GM21619 (cell line): ENCODE results near the gene KIDINS220.

Experiments
- ATAC-seq: cut with Tn5 transposase; IDR thresholded peaks from one replicate; pipeline ENCODE4 v1.9.1; 2021; ENCODE audit not compliant: unreplicated experiment

KIDINS220 gene

DNA sequence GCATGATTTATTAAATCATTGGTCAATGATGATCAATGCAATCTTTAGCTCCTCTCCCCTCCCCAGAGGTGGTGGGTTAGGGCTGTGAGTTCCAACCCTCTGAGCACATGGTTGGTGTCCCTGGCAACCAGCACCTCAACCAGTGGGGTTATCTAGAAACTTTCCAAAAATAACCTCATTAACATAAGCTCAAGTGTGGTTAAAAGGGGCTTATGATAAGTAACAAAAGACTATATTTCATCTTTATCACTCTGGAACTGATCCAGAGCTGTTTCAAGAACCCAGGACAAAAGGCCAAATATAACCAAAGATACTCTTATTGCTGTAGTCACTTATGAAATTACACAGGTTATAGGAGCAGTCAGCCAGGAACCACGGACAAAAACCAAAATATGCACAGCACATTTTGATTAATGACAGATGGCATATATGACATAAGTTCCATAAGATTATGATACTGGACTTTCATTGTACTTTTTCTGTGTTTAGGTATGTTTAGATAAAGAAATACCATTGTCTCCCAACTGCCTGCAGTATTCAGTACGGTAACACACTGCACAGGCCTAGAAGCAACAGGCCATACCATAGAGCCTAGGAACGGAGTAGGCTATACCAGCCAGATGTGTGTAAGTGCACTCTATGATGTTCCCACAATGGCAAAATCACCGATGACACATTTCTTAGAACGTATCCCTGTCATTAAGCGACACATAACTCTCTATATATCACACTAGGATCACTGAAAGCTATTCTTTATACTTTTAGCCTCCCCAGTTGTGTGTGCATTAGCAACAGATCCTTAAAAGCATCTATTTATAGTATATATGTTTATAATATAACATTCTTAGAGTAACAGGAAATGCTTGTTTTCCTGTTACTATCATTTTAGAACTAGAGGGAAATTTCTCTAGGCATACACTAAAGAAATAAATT lies 31.9 kb downstream of the KIDINS220 start:
- ATAC-seq, result no peak

DNA sequence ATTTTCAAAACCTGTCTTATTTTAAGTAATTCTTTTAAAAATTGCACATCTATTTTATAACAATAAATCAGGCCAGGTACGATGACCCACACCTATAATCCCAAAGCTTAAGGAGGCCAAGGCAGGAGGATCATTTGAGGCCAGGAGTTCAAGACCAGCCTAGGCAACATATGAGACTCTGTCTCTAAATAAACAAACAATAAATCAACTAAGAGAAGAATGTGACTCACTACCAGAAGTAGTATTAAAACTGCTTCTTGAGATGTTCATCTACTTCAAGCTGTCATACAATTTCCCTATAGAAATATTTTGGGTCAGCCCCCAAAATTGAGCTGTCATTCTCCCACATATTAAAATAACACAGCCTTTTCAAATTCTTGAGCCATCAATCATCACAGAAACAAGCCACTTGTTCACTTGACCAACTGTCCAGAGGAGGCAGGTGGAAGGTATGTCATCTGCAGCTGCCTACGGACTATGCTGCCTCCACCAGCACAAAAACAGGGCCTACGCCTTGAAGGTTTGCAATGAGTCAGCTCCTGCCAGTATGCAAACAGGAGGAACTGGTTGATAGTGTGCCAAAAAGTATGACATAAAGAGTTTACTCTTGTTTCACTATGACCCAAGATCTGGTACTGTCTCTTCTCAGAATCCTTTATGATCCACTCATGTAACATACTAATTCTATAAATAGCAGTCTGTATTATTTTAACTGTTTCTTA lies 33.6 kb downstream of the KIDINS220 start:
- ATAC-seq, result peak; percentile 99

DNA sequence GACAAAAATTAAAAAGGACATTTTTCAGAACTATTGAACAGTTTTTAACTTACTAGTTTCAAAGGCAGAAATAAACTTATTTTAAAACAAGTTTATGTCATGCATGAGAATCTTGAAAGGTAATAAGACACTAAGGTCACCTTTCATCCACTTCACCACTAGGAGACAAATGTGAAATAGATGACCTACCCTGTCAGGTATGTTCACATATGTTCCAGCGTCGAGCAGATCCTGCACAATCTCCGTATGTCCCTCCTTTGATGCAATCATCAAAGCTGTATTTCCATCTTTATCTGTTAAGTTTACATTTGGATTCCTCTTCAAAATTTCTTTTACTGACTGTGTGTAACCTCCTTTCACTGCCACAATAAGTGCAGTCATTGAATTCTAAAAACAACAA lies 34.7 kb downstream of the KIDINS220 start:
- ATAC-seq, result no peak

DNA sequence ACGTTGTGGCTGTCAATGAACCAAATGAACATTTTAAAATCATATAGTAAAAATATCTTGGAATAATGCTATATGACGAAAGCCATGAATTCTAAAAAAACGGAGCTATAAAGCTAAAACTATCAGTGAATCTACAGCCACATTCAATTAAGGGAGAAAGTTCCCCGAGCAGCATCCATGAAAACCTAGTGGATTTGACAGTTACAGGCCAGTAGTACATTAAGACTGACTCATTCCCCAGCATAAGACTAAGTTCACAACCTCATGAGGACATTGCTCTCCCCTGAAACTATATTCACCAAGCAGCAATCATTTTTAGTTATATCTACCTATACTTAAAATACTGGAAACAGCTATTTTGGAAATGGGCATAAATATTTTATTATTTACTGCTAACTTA lies 36.6 kb downstream of the KIDINS220 start:
- no peak for ATAC-seq

DNA sequence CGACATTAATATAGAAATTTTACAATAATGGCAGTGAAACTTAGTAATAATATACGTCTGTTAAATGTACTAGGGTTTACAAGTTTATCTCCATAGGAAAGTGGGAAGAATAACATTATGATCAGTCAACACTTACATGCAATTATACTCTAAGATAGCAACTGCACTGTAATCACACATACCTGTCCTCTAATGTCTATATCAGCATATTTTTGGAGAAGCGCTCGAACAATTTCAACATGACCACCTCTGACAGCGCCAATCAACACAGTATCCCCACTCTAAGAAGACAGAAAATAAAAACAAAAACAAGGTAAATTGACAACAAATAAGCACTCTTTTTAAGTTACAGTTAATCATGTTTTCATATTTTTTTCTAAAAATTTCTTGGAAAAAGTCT lies 37.2 kb downstream of the KIDINS220 start:
- ATAC-seq, result no peak

DNA sequence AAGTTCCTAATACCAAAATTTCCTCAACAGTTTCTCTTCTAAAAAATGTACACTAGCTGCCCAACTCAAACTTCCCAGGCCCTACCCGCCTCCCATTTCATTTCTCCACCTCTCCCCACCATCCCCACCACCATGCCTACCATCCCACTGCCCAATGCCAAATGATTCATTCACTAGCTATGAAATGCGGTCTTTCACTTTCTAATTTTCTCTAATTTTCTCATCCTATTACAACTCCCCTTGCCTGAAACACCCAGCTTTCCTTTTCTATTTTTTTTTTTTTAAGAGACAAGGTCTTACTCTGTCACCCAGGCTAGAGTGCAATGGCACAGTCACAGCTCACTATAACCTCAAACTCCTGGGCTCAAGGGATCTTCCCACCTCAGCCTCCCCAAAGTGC lies 38.4 kb downstream of the KIDINS220 start:
- no peak for ATAC-seq

DNA sequence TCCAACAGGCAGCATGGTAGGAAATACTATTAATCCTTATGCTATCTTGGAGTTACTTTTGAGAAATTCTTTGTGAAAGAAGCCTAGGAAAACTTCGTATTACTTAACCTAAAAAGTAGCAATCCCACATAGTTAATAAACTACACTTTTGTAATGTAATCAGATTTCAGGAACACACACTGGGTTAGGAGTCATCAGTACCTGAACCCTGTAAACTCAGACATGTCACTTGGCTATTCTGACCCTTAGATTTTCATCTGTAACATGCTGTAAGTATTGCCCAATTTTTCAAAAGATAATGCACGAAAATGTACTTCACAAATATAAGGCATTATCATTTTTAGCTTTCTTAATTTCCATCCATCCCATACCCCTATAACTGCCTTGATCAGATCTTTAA lies 39.0 kb downstream of the KIDINS220 start:
- ATAC-seq, result no peak

DNA sequence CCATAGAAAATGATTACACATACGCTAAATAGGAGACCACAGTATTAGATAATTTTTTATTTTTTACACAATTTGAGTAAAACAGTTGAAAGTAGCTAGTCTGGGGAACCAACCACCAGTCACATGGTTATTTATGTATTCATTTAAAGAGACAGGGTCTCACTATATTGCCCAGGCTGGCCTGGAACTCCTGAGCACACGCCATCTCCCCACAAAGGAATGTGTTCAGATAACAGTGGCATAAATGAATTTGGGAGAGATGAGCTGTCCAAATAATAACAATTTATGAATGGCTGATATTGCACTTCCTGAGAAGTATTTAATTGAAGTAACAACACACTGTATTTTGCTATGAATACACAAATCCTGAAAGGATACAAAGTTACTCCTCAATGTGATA lies 39.7 kb downstream of the KIDINS220 start:
- no peak for ATAC-seq

DNA sequence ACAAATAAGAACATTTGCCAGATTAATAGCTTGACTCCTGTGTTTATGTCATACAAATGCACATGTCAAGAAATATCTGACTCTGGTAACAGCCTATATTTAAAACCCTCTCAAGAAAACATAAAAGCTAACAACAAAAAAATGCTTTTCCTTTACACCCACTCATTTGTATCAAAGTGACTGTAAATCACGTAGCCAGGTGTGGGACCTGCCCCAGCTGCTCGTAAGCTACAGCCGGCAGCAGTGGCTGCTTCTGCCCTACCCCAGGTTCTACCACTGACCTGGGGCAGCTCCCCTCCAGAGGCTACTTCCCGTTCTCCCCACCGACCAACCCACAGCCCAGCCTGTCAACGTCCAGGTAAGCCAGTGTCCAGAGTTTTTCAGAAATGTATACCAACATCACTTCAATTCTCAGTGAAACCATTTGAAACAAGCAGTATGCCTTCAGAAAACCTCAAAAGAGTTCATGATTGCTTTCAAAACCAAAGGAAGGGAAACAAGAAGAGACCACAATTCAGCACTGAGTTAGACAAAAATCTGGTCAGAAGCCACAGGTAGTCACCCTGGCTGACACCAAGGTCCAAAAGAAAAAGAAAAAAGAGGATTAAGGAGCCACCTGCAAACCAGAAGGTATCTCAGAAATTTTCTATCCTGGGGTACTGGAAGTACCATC lies 40.4 kb downstream of the KIDINS220 start:
- ATAC-seq, result no peak

DNA sequence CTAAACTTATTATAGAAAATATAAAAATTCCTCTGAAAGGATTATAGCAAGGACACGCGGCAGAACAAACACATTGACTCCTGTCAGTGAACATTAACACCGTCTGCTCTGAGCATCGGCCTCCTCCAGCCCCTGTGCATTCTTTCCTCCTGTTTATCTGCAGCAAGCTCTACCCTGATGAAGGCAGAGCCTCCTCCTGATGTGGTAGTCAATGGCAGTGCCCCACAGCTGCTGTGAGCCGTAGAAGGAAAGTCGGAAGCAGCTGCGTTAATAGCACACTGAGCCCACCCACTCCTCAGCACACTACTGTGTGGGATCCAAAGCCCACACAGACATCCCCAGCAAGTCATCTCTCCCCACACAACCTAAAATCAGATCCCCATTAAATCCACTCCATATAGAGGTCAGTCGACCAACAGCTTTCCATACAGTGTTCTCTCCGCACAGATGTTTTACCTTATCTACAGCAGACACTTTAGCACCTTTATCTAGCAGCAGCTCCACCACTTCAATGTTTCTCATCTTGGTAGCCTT lies 41.0 kb downstream of the KIDINS220 start:
- ATAC-seq, result no peak

DNA sequence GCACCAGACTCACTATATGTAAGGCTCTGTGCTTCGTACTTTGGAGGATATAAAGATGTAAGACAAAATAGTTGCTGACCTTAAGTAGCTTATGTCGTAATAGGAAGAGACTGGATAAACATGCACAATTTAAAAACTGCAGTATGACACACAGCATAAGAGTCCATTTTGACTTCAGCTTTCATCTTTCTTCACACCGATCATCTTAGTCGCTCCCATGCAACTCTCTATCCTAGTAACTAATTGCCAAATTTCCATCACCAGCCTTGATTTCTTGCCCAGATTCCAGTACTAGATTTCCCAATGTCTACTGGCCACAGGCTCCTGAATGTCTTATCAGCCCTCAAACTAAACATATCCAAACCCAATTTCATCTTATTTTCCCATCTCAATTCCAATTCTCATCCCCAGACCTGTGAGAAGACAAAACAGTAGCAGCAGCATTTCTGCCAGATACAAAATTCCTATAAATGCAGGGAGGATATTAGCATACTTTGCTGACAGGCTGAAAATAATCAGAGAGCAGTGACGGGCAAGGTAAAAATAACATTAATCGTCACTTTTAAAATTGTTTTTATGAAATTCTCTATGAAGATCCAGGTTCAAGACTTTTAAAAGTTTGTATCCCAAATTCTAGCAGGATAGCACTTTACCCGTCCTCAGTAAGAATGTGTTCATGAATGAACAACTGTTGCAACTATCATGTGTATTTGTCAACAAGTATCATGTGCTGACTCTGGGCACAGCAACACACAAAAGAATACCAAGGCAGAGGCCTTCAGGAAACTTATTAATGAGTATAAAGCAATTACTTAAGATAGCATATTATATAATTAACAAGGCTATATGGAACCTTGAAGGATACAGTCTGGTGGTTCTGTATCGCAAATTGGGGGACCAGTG lies 42.2 kb downstream of the KIDINS220 start:
- ATAC-seq, result no peak

DNA sequence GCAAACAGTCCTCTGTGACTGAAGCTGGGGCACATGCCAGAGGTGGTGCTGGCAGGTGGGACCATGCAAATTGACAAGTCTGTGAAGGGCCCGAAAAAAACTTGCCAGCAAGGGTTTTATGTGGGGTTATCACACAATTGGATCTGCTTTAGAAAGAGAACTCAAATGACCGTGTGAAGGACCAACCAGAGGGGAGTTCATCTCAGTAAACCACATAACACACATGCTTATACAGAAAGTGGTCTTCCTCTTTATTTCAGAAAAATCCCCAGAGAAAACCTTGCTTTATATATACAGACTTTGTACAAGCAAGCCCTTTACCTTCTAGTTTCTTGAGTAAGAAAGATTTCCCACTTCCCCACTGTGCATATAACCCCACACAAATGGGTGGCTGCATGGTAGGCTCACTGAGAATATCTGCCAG lies 46.7 kb downstream of the KIDINS220 start:
- ATAC-seq, result no peak

DNA sequence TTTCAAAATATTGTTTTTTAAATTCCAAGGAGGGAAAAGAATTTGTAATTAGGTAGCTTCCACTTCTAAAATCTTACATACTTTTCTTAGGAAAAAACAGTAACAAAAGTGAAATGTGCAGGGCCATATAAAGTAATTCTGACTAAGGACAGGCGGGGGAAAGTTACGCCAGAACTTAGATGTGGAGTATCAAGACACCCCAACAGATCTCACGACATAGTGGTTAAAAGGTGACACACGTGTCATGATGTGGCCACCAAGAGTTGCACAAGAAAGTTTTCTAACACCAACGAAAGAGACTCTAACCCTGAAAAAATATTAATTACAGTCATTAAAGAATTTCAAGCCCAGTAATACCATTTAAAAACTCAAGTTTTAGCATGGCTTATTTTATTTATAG lies 51.0 kb downstream of the KIDINS220 start:
- no peak for ATAC-seq

DNA sequence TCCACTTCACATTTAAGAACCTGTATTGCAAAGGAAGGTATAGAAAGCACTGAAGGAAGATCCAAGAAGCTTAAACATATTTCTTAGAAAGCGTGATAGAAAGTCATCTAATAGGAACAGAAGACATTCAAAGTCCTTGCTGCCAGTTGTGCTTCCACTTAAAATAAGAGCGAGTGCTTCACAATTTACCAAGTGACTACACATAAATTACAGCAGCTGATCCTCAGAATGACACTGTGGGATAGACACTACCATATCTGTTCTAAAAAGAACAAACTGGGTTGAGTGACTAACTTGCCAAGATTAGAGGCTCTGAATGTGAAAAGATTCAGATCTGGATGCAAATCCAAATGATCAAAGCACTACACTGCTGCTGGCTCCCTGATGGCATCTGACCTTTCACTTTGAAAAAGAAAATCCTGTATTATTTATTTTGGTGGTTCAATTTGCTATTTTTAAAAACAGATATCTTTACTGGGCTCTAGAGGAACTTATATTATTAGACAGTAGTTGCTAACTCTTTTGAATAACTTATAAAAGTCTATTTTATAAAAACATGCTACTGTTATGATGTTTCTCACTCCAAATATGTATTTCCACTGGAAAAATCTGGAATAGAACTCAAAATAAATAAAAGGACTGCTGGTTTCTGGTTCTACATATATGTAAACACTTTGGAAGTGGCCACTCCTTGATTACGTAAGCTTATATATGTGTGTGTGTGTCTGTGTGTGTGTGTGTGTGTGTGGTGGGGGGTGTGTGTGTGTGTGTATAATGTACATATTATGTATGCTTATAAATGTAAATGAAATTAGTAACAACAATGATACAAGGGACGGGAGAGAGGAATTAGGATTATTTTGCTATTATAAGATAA lies 57.4 kb downstream of the KIDINS220 start:
- ATAC-seq, result no peak

DNA sequence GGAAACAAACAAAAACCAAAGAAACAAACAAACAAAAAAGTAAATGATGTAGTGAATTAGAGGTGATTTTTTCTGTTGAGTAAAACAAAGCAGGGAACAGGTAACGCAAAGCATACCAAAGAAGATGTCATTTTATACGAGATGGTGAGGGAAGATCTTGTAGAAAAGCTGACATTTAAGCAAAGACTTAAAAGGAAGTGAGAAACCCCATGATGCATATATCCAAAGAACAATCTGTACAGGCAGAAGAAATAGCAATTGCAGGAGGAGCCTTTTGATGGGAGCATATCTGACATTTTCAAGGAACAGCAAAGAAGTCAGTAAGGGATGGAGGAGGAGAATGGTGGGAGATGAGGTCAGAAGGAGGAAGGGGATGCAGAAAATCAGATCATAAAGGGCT lies 63.0 kb downstream of the KIDINS220 start:
- ATAC-seq, result no peak

DNA sequence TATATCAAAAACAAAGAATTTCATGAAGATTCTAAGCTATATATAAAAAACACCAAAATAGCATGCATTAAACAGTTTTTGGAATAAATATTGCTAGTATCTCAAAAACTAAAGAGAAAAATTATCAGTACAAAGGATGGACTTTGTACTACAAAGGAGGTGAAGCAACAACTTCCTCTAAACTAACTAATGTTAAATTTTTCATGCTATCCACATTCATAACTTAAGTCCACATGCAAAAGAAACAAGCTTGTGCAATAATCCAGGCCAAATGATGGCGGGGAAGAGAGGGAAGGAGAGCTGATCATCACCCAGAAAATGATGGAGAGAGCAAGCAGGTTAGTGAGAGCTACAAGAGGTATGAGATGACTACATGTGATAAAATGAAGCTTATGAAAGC lies 70.1 kb downstream of the KIDINS220 start:
- ATAC-seq, result no peak

DNA sequence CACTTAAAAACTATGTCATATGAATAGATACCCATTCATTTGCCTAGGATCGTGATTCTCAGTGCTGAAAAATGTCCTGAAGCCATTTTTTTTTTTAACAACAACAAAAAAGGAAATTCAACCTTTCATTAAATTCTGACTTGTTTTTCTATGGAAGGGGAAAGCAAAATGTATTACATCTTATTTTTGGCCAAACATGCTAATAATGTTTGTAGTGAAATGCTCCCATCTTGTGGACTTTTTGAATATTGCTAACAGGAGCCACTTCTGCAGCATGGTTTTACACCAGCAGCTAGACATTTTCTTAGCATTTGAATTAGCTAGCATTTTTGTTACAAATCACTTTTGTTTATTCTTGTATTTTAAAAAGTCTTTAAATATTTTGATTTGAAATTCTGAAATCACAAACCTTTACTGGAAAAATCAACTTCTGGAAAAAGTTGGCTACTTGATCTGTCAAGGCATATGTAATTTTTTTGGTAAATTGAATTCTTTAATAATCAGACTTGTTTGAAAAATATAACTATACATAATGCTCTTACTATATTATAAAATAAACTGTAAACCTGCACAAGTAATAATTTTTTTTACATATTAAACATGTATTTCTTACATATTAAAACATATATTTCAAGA lies 75.8 kb downstream of the KIDINS220 start:
- ATAC-seq, result no peak

DNA sequence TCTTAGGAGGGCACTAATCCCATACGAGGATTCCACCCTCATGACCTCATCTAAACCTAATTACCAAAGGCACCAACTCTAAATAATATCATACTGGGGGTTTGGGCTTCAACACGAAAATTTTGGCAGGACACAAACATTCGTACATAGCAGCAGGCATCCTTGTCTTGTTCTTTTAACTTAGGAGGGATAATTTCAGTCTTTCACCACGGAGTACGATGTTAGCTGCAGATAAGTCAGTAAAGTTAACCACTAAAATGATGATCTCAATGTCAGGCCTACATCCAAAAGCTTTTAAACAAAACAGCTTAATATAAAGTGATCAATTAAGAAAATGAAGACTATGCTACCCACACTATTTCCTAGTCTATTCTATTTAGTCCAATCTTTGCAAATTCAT lies 80.7 kb downstream of the KIDINS220 start:
- no peak for ATAC-seq

DNA sequence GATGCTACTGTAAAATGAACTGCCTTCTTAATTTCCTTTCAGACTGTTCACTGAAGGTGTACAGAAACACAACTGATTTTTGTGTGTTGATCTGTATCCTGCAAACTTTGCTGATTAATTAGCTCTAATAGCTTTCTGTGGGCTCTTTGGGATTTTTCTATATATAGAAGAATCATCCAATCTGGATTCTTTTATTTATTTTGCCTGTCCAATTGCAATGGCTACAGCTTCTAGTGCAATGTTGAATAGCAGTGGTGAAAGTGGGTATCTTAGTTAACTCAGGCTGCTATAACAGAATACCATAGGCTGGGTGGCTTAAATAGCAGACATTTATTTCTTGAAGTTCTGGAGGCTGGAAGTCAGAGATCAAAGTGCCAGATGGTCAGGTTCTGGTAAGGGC lies 81.2 kb downstream of the KIDINS220 start:
- no peak for ATAC-seq
